ENCODE measurements around the gene PRTFDC1. TPM values are rescaled to one million over a fixed set of nuclear protein-coding genes. Genes with fewer than 3 reads are reported as not detected.

Gene PRTFDC1
- total RNA-seq, 1 donor from 2014 or later = 7.6 TPM

- Histone ChIP-seq H3K9me3 (no peaks in the 10 kb centered on the region), H3K27ac (no peak overlapping the region), H3K27me3 (no peaks in the 10 kb centered on the region), H3K4me3 (no peak overlapping the region), H3K4me1 (peaks cover 17% of the 10 kb centered on the region), H3K36me3 (no peaks in the 10 kb centered on the region)
- DNase-seq (ENCODE audit: extremely low spot score in 2 of 2) = no peak
- intact Hi-C loops (cut with DNase I) = no loop called here
- no peak for TF ChIP-seq CTCF (IDR thresholded peaks at IDR 0.05)
- TF ChIP-seq POLR2A (IDR thresholded peaks at IDR 0.05) = no peak
- no peak for TF ChIP-seq POLR2AphosphoS5 (IDR thresholded peaks at IDR 0.05; ENCODE audit: insufficient read depth in 1 of 2, low read depth in 1 of 2)
Observed at GRCh38 chr10:24822590-24822989, 129.8 kb downstream of the PRTFDC1 start.

GRCh38 chr10:24821986-24822385 lies 130.4 kb downstream of the PRTFDC1 start:
- H3K4me3 ChIP-seq = no peak overlapping the region
- no peak for DNase-seq (ENCODE audit: extremely low spot score in 2 of 2)
- H3K9me3 ChIP-seq = no peaks in the 10 kb centered on the region
- H3K4me1 ChIP-seq = peaks cover 17% of the 10 kb centered on the region
- H3K36me3 ChIP-seq = no peaks in the 10 kb centered on the region
- intact Hi-C loops (cut with DNase I) = no loop called here
- H3K27ac ChIP-seq = no peak overlapping the region
- H3K27me3 ChIP-seq = no peaks in the 10 kb centered on the region
- TF ChIP-seq POLR2A (IDR thresholded peaks at IDR 0.05) = no peak
- TF ChIP-seq CTCF (IDR thresholded peaks at IDR 0.05) = no peak
- TF ChIP-seq POLR2AphosphoS5 (IDR thresholded peaks at IDR 0.05; ENCODE audit: insufficient read depth in 1 of 2, low read depth in 1 of 2) = no peak

GRCh38 chr10:24816868-24817396 lies 135.5 kb downstream of the PRTFDC1 start:
- H3K9me3 ChIP-seq = no peaks in the 10 kb centered on the region
- H3K27ac ChIP-seq = no peak overlapping the region
- H3K36me3 ChIP-seq = no peaks in the 10 kb centered on the region
- H3K27me3 ChIP-seq = no peaks in the 10 kb centered on the region
- DNase-seq (ENCODE audit: extremely low spot score in 2 of 2) = no peak
- intact Hi-C loops (cut with DNase I) = no loop called here
- no peaks in the 10 kb centered on the region for H3K4me1 ChIP-seq
- no peak for TF ChIP-seq POLR2A (IDR thresholded peaks at IDR 0.05)
- TF ChIP-seq CTCF (IDR thresholded peaks at IDR 0.05) = no peak
- no peak for TF ChIP-seq POLR2AphosphoS5 (IDR thresholded peaks at IDR 0.05; ENCODE audit: insufficient read depth in 1 of 2, low read depth in 1 of 2)
- no peak overlapping the region for H3K4me3 ChIP-seq

GRCh38 chr10:24814568-24815313 lies 137.7 kb downstream of the PRTFDC1 start:
- Histone ChIP-seq H3K27me3 (no peaks in the 10 kb centered on the region), H3K4me3 (no peak overlapping the region), H3K27ac (no peak overlapping the region), H3K36me3 (no peaks in the 10 kb centered on the region), H3K4me1 (no peaks in the 10 kb centered on the region), H3K9me3 (no peaks in the 10 kb centered on the region)
- intact Hi-C loops (cut with DNase I) = no loop called here
- TF ChIP-seq POLR2AphosphoS5 (IDR thresholded peaks at IDR 0.05; ENCODE audit: insufficient read depth in 1 of 2, low read depth in 1 of 2) = no peak
- no peak for TF ChIP-seq POLR2A (IDR thresholded peaks at IDR 0.05)
- TF ChIP-seq CTCF (IDR thresholded peaks at IDR 0.05) = no peak
- DNase-seq (ENCODE audit: extremely low spot score in 2 of 2) = no peak

GRCh38 chr10:24813856-24814255 lies 138.6 kb downstream of the PRTFDC1 start:
- Histone ChIP-seq H3K27ac (no peak overlapping the region), H3K36me3 (no peaks in the 10 kb centered on the region), H3K27me3 (no peaks in the 10 kb centered on the region), H3K4me1 (no peaks in the 10 kb centered on the region), H3K4me3 (no peak overlapping the region), H3K9me3 (no peaks in the 10 kb centered on the region)
- TF ChIP-seq CTCF (IDR thresholded peaks at IDR 0.05) (no peak), POLR2A (IDR thresholded peaks at IDR 0.05) (no peak)
- intact Hi-C loops (cut with DNase I) = no loop called here
- no peak for DNase-seq (ENCODE audit: extremely low spot score in 2 of 2)
